ENCODE measurements around the gene SLC24A5. TPM values are rescaled to one million over a fixed set of nuclear protein-coding genes. Genes with fewer than 3 reads are reported as not detected.

SLC24A5 gene
- not detected in 5 replicates for total RNA-seq (2022; extraction: Qiagen RNA extraction; ENCODE audit: low read depth)

GRCh38 chr15:48120745-48121144 lies at the start of gene SLC24A5:
Gene SLC24A5, plus strand, starts transcription at chr15:48120990. Its CDS starts 55 bp downstream, at chr15:48121045.

GRCh38 chr15:48177766-48178647 lies 57.2 kb downstream of the SLC24A5 start, which contains the start of gene MYEF2:
Gene MYEF2, minus strand, starts transcription at chr15:48178295. Its CDS starts 58 bp downstream, at chr15:48178237.

GRCh38 chr15:48191574-48192225 lies 70.9 kb downstream of the SLC24A5 start, which contains the start of gene CTXN2:
Gene CTXN2, plus strand, starts transcription at chr15:48191665. Its CDS starts 9,636 bp downstream, at chr15:48201301.

Other genes starting within 250 kb of the SLC24A5 start
- gene MYEF2, start 57.3 kb downstream of the SLC24A5 start, total RNA-seq (2022; extraction: Qiagen RNA extraction; ENCODE audit: low read depth), result 11.6 to 17.6 TPM (median 15.7 TPM) in 5 replicates
- 0.05 TPM in 1 of 5 replicates, not detected in the others for gene CTXN2, start 70.7 kb downstream of the SLC24A5 start, total RNA-seq (2022; extraction: Qiagen RNA extraction; ENCODE audit: low read depth)
- not detected in 5 replicates for gene SLC12A1, start 85.3 kb downstream of the SLC24A5 start, total RNA-seq (2022; extraction: Qiagen RNA extraction; ENCODE audit: low read depth)
- gene DUT, start 210.4 kb downstream of the SLC24A5 start, total RNA-seq (2022; extraction: Qiagen RNA extraction; ENCODE audit: low read depth), result 92.1 to 115 TPM (median 114 TPM) in 5 replicates